Left lung (tissue), 10 donors: ENCODE measurements around the gene SLC25A41. TPM values are rescaled to one million over a fixed set of nuclear protein-coding genes. Genes with fewer than 3 reads are reported as not detected.

Source experiments
- ATAC-seq: fragments of 200-7000 bp; cut with Tn5 transposase; one replicate; pipeline ENCODE4 v1.9.1; 2020; ENCODE audit warnings: moderate library complexity
- DNase-seq, 4 donors: peaks; one replicate each; pipeline ENCODE4 v3.0.0-alpha.2; 2013 to 2020
- H3K27ac ChIP-seq, 2 donors: fragments of 200-600 bp; sonication (generic) in 1 of 2; one replicate each; pipeline versions ENCODE4 v1.5.0 to v1.8.0; 2020 to 2021
- H3K27me3 ChIP-seq, 2 donors: fragments of 200-600 bp; sonication (generic) in 1 of 2; one replicate each; pipeline versions ENCODE4 v1.5.0 to v1.8.0; 2020 to 2021
- H3K36me3 ChIP-seq, 2 donors: fragments of 200-600 bp; sonication (generic) in 1 of 2; one replicate each; pipeline versions ENCODE4 v1.5.0 to v1.8.0; 2020 to 2021
- H3K4me1 ChIP-seq, 2 donors: fragments of 200-600 bp; one replicate each; pipeline ENCODE4 v1.8.0; 2021
- H3K4me3 ChIP-seq, 2 donors: fragments of 200-600 bp; sonication (generic) in 1 of 2; one replicate each; pipeline versions ENCODE4 v1.5.0 to v1.8.0; 2020 to 2021; ENCODE audit warnings: mild to moderate bottlenecking in 1 of 2
- H3K9me3 ChIP-seq, 2 donors: fragments of 200-600 bp; sonication (generic) in 1 of 2; one replicate each; pipeline versions ENCODE4 v1.5.0 to v1.8.0; 2020 to 2021
- CTCF ChIP-seq, 2 donors: fragments of 200-600 bp; sonication (generic) in 1 of 2; IDR thresholded peaks; one replicate each; pipeline versions ENCODE4 v1.5.0 to v1.8.0; 2021; ENCODE audit warnings: antibody characterized with exemption in 2 of 2
- intact Hi-C, 2 donors: fragments of 100-400 bp; cut with DNase I; formaldehyde crosslinking; loops; one replicate each; pipeline versions ENCODE4 v1.11.2 to v1.14.2; 2022
- polyA plus RNA-seq, 6 donors: library from polyadenylated mRNA; unstranded; fragments of 120-200 nt; gene quantifications; one replicate each; pipeline ENCODE4 v1.2.1, GENCODE V29; 2013; ENCODE audit not compliant: insufficient read length in 6 of 6
- total RNA-seq, 2 donors: library from RNA; stranded (reverse); fragmentation: NEBNext Ultra II Directional; extraction: Animal tissue kit (Norgen Biotek cat#: 25700); gene quantifications; one replicate each; pipeline ENCODE4 v1.2.1, GENCODE V29; 2021
- donor health status: DM: no; HTN: yes; CAD: no.
- donor health status: DM: no; HTN: no; CAD: no.

The SLC25A41 gene
- total and polyA plus RNA-seq, 8 donors, result 0.31 to 1.7 (median 0.71) TPM

- TF ChIP-seq CTCF (IDR thresholded peaks at IDR 0.05), result no peak
- no peaks in the 10 kb centered on the region for H3K9me3 ChIP-seq
Measured at GRCh38 chr19:6384381-6384780, 49.2 kb downstream of the SLC25A41 start.

GRCh38 chr19:6383188-6383587 lies 50.4 kb downstream of the SLC25A41 start:
- peaks cover 0 to 99% of the 10 kb centered on the region in 2 donors for H3K36me3 ChIP-seq
- H3K4me3 ChIP-seq, result no peak overlapping the region
- ATAC-seq (no peak), DNase-seq (no peak)
- no peaks in the 10 kb centered on the region for H3K27me3 ChIP-seq
- no peak for TF ChIP-seq CTCF (IDR thresholded peaks at IDR 0.05)
- intact Hi-C loops, result no loop called here
- H3K27ac ChIP-seq, result no peak overlapping the region
- H3K9me3 ChIP-seq, result no peaks in the 10 kb centered on the region
- H3K4me1 ChIP-seq, result no peaks in the 10 kb centered on the region

More at GRCh38 chr19:6384381-6384780, 49.2 kb downstream of the SLC25A41 start:
- peaks cover 0 to 100% of the 10 kb centered on the region in 2 donors for H3K36me3 ChIP-seq
- ATAC-seq (no peak), DNase-seq (no peak)
- no peaks in the 10 kb centered on the region for H3K27me3 ChIP-seq
- intact Hi-C loops, result no loop called here
- no peak overlapping the region for H3K27ac ChIP-seq
- no peaks in the 10 kb centered on the region for H3K4me1 ChIP-seq
- no peak overlapping the region for H3K4me3 ChIP-seq

GRCh38 chr19:6381030-6381750 lies 52.4 kb downstream of the SLC25A41 start:
- Histone ChIP-seq H3K9me3 (no peaks in the 10 kb centered on the region), H3K36me3 (peaks cover 0 to 81% of the 10 kb centered on the region in 2 donors), H3K4me3 (no peak overlapping the region), H3K4me1 (no peaks in the 10 kb centered on the region), H3K27ac (no peak overlapping the region), H3K27me3 (no peaks in the 10 kb centered on the region)
- intact Hi-C loops, result no loop called here
- no peak for ATAC-seq
- DNase-seq, result no peak
- no peak for TF ChIP-seq CTCF (IDR thresholded peaks at IDR 0.05)

- Histone ChIP-seq H3K27me3 (no peaks in the 10 kb centered on the region), H3K9me3 (no peaks in the 10 kb centered on the region), H3K4me3 (no peak overlapping the region), H3K36me3 (peaks cover 0 to 78% of the 10 kb centered on the region in 2 donors), H3K4me1 (no peaks in the 10 kb centered on the region), H3K27ac (no peak overlapping the region)
- intact Hi-C loops, result no loop called here
- no peak for TF ChIP-seq CTCF (IDR thresholded peaks at IDR 0.05)
- ATAC-seq (no peak), DNase-seq (no peak)
Measured at GRCh38 chr19:6379744-6380143, 53.8 kb downstream of the SLC25A41 start.

GRCh38 chr19:6378486-6378885 lies 55.1 kb downstream of the SLC25A41 start:
- Histone ChIP-seq H3K4me3 (no peak overlapping the region), H3K27ac (no peak overlapping the region), H3K4me1 (peaks cover 0 to 7% of the 10 kb centered on the region in 2 donors), H3K9me3 (no peaks in the 10 kb centered on the region), H3K36me3 (peaks cover 0 to 68% of the 10 kb centered on the region in 2 donors), H3K27me3 (no peaks in the 10 kb centered on the region)
- ATAC-seq, result no peak
- DNase-seq, result no peak
- no peak for TF ChIP-seq CTCF (IDR thresholded peaks at IDR 0.05)
- intact Hi-C loops, result no loop called here
